NB4 (cell line): Measurements from ENCODE around the gene CD4.

Experiments used
- CTCF ChIP-seq: IDR thresholded peaks from one replicate; pipeline ENCODE4 v1.5.1; 2012; ENCODE audit warnings: low read depth, low read length
- POLR2A ChIP-seq: IDR thresholded peaks from 2 replicates; pipeline ENCODE4 v1.6.1; 2011; ENCODE audit warnings: mild to moderate bottlenecking; ENCODE audit not compliant: insufficient read length; ENCODE audit errors: extremely low read depth

GRCh38 chr12:6784761-6785160, 4.6 kb upstream of the CD4 start:
- no peak for TF ChIP-seq POLR2A
- no peak for TF ChIP-seq CTCF
